Pancreas (tissue), 10 donors: Measurements from ENCODE around the gene OR10P1. TPM values are rescaled to one million over a fixed set of nuclear protein-coding genes. Genes with fewer than 3 reads are reported as not detected.

Experiments used
- ATAC-seq, 4 donors: fragments of 200-7000 bp; cut with Tn5 transposase; one replicate each; pipeline versions ENCODE4 v1.8.0 to v1.9.1; 2020; ENCODE audit warnings: mild to moderate bottlenecking in 4 of 4, moderate library complexity in 4 of 4
- DNase-seq, 6 donors: peaks; one replicate each; pipeline ENCODE4 v3.0.0-alpha.2; 2020
- FAIRE-seq: peaks from 2 replicates; lab custom pipeline; 2012; peaks lifted over from hg19 to GRCh38; lab: Jason Lieb, UNC
- H3K27ac ChIP-seq, 4 donors: fragments of 200-600 bp; sonication (generic); 1 replicate in 3 of 4; 2 replicates in 1 of 4; pipeline versions ENCODE4 v1.5.0 to v1.8.0; 2020
- H3K27me3 ChIP-seq, 4 donors: fragments of 200-600 bp; one replicate each; pipeline ENCODE4 v1.8.0; 2021
- H3K36me3 ChIP-seq, 3 donors: fragments of 200-600 bp; sonication (generic) in 1 of 3; one replicate each; pipeline versions ENCODE4 v1.5.0 to v1.8.0; 2020 to 2021
- H3K4me1 ChIP-seq, 3 donors: fragments of 200-600 bp; one replicate each; pipeline ENCODE4 v1.8.0; 2021
- H3K4me3 ChIP-seq, 4 donors: fragments of 200-600 bp; sonication (generic) in 2 of 4; one replicate each; pipeline versions ENCODE4 v1.5.0 to v1.8.0; 2020 to 2021
- H3K9me3 ChIP-seq, 4 donors: fragments of 200-600 bp; one replicate each; pipeline ENCODE4 v1.8.0; 2021
- CTCF ChIP-seq, 4 donors: fragments of 200-600 bp; sonication (generic) in 3 of 4; IDR thresholded peaks; one replicate each; pipeline versions ENCODE4 v1.5.0 to v1.8.0; 2021; ENCODE audit warnings: antibody characterized with exemption in 4 of 4
- WGBS, 2 donors: extraction: QIAGEN DNeasy Blood & Tissue Kit; methylation state at CpG; one replicate each; pipeline ENCODE4 v1.1.7; 2013; 5-methylcytosine and 5-hydroxymethylcytosine counted together
- intact Hi-C, 3 donors: fragments of 100-400 bp; cut with DNase I; formaldehyde crosslinking; loops; one replicate each; pipeline versions ENCODE4 v1.11.1 to v1.14.2; 2022
- polyA plus RNA-seq, 2 donors: library from polyadenylated mRNA; stranded (reverse); fragments of 200-250 nt; gene quantifications; one replicate each; pipeline ENCODE4 v1.2.3, GENCODE V29; 2013
- total RNA-seq, 6 donors: library from RNA; stranded (reverse); fragmentation: NEBNext Ultra II Directional in 4 of 6; extraction: Animal tissue kit (Norgen Biotek cat#: 25700) in 4 of 6; gene quantifications; one replicate each; pipeline versions ENCODE4 v1.2.1 to v1.2.4, GENCODE V29; 2021 to 2023
- donor health status: healthy with polysubstance abuse.
- donor health status: DM: no; HTN: no; CAD: no; lungs with moderate emphysema.
- donor health status: DM: no; HTN: no; CAD: no.
- donor health status: control.
- donor health status: control.
- donor health status: Bipolar disorder and iron deficiency.
- donor health status: DM: yes; HTN: yes; CAD: no.
- donor health status: DM: no; HTN: no; CAD: no.
- donor health status: DM: no; HTN: no; CAD: no.
- donor health status: DM: yes; HTN: yes; CAD: no.

Gene OR10P1
- total and polyA plus RNA-seq, 8 donors, result not detected

- H3K4me3 ChIP-seq, result no peak overlapping the region
- no peaks in the 10 kb centered on the region for H3K36me3 ChIP-seq
- 92 to 100% methylated on average over 1 of the region's 1 CpG for WGBS, 2 donors
- intact Hi-C loops, result loop anchor here in 2 of 3 donors (5.0 to 10.0 kb wide), 3 partner anchors 170 to 427 kb away; partner anchors contain the start of gene OR6C2 (in 1 of the 2)
- no peaks in the 10 kb centered on the region for H3K9me3 ChIP-seq
- no peak overlapping the region for H3K27ac ChIP-seq
- DNase-seq (no peak), FAIRE-seq (no peak), ATAC-seq (no peak)
- no peak for TF ChIP-seq CTCF (IDR thresholded peaks at IDR 0.05)
- H3K27me3 ChIP-seq, result no peaks in the 10 kb centered on the region
- peaks cover 0 to 4% (median 0%) of the 10 kb centered on the region in 3 donors for H3K4me1 ChIP-seq
Measured at GRCh38 chr12:55614764-55615163, 21.9 kb upstream of the OR10P1 start.

- peak in 3 of 6 donors; percentile 35 to 58 (median 35) for DNase-seq
- Histone ChIP-seq H3K9me3 (no peaks in the 10 kb centered on the region), H3K4me3 (no peak overlapping the region), H3K4me1 (peaks cover 0 to 6% (median 0%) of the 10 kb centered on the region in 3 donors), H3K27me3 (peaks cover 0 to 3% (median 0%) of the 10 kb centered on the region in 4 donors), H3K27ac (no peak overlapping the region), H3K36me3 (no peaks in the 10 kb centered on the region)
- peak; percentile 94 to 99 (median 97) for ATAC-seq
- peak; percentile 95 for FAIRE-seq
- WGBS, 2 donors, result 1% methylated on average over 6 of the region's 6 CpGs
- intact Hi-C loops, result loop anchor here in 2 of 3 donors (5.0 to 10.0 kb wide), 3 partner anchors 175 to 432 kb away; partner anchors contain the start of gene OR6C2 (in 1 of the 2)
- TF ChIP-seq CTCF (IDR thresholded peaks at IDR 0.05), result peak; percentile 60 to 80 (median 75)
Measured at GRCh38 chr12:55619354-55620138, 17.1 kb upstream of the OR10P1 start.

DNA sequence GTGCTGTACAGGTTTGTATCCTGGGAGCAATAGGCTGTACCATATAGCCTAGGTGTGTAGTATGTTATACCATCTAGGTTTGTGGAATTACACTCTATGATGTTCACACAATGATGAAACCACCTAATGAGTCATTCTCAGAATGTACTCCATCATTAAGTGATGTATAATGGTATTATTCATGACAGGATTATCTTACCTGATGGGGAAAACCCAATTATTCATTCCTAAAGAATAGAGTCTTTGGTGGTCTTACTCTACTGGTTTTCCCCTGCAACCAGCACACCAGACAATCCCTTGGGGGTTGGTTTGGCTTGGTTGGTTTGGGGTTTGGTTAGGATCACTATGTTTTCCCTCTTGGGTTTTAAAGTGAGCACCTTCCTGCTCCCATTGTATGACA, 12.6 kb upstream of the OR10P1 start:
- Histone ChIP-seq H3K27ac (no peak overlapping the region), H3K9me3 (no peaks in the 10 kb centered on the region), H3K4me3 (no peak overlapping the region), H3K27me3 (peaks cover 0 to 3% (median 0%) of the 10 kb centered on the region in 4 donors), H3K36me3 (no peaks in the 10 kb centered on the region), H3K4me1 (peaks cover 0 to 6% (median 0%) of the 10 kb centered on the region in 3 donors)
- DNase-seq (no peak), ATAC-seq (no peak), FAIRE-seq (no peak)
- intact Hi-C loops, result no loop called here
- no peak for TF ChIP-seq CTCF (IDR thresholded peaks at IDR 0.05)

DNA sequence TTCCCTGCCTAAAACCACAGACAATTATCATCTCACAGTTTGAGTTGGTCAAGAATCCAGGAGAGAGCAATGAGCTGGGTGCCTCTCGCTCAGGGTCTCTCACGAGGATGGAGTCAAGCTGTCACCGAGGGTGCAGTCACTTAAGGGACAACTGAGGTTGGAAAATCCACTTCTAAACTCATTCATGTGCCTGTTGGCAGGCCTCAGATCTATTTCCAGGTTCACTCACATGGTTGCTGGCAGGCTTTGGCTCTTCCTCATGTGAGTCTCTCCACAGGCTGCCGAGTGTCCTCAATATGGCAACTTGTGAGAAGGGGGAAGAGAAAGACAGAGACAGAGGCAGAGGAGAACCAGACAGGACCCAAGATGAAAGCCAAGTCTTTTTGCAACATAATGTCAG, 10.5 kb upstream of the OR10P1 start:
- WGBS, 2 donors, result 70 to 78% methylated on average over 4 of the region's 4 CpGs
- Histone ChIP-seq H3K27ac (no peak overlapping the region), H3K27me3 (peaks cover 0 to 3% (median 0%) of the 10 kb centered on the region in 4 donors), H3K9me3 (no peaks in the 10 kb centered on the region), H3K36me3 (no peaks in the 10 kb centered on the region), H3K4me3 (no peak overlapping the region), H3K4me1 (no peaks in the 10 kb centered on the region)
- no peak for TF ChIP-seq CTCF (IDR thresholded peaks at IDR 0.05)
- DNase-seq (no peak), ATAC-seq (no peak), FAIRE-seq (no peak)
- intact Hi-C loops, result no loop called here
